ENCODE data around the gene MUC22. TPM values are rescaled to one million over a fixed set of nuclear protein-coding genes. Genes with fewer than 3 reads are reported as not detected.

Gene MUC22
- polyA plus RNA-seq, 3 donors, result not detected

DNA sequence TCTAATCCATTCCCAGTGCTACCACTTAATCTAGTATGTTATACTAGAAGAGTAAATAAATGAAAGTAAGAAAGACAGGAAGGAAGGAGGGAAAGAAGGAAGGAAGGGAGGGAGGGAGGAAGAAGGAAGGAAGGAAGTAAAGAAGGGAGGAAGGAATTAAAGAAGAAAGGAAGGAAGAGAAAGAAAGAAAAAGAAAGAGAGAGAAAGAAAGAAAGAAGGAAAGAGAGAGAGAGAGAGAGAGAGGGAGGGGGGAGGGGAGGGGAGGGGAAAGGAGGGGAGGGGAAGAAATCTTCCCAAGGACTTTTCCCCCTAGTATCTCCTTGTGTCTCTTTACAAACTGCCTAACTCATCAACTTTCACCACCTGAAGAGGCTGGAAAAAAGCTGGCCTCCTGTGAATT lies 47.6 kb upstream of the MUC22 start:
- H3K27ac Mint-ChIP-seq, result no peak overlapping the region

DNA sequence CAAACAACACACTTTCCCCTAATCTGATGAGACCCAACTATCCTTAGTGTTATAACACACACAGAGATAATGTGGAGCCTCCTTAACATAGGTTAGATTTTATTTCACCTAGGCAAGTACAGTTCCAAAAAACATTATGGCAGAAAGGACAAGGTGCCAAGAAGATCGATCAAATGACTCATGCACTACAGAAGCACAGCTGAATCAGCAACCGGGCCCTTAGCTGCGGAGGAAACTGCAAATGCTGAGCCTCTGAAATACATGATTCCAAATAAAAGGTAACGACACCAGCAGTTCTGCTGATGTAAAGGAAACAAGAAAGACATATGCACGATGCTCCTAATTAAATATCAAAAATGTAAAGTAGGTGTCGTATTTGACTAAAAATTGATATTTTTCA lies 46.6 kb upstream of the MUC22 start:
- no peak overlapping the region for H3K9ac ChIP-seq (ENCODE audit: insufficient read depth, low read length, poor library complexity, severe bottlenecking)
- peaks cover 0 to under 1% of the 10 kb centered on the region in 2 donors for H3K4me1 ChIP-seq (ENCODE audit: control insufficient read depth in 1 of 2, insufficient read depth in 2 of 2, low read length in 2 of 2)
- intact Hi-C loops (cut with micrococcal nuclease), result no loop called here
- no peaks in the 10 kb centered on the region for H3K36me3 Mint-ChIP-seq
- no peaks in the 10 kb centered on the region for H3K9me3 Mint-ChIP-seq
- H3K4me2 ChIP-seq (replicated peaks; ENCODE audit: extremely low read depth, low read length, poor library complexity, severe bottlenecking), result no peak overlapping the region
- H4K20me1 ChIP-seq (ENCODE audit: insufficient read depth, low read length), result no peaks in the 10 kb centered on the region
- H3K4me3 Mint-ChIP-seq, result no peak overlapping the region
- 92% methylated on average over 6 of the region's 6 CpGs for WGBS (ENCODE audit: insufficient coverage)
- H3K27ac Mint-ChIP-seq, result no peak overlapping the region
- TF ChIP-seq, protein P1, sequence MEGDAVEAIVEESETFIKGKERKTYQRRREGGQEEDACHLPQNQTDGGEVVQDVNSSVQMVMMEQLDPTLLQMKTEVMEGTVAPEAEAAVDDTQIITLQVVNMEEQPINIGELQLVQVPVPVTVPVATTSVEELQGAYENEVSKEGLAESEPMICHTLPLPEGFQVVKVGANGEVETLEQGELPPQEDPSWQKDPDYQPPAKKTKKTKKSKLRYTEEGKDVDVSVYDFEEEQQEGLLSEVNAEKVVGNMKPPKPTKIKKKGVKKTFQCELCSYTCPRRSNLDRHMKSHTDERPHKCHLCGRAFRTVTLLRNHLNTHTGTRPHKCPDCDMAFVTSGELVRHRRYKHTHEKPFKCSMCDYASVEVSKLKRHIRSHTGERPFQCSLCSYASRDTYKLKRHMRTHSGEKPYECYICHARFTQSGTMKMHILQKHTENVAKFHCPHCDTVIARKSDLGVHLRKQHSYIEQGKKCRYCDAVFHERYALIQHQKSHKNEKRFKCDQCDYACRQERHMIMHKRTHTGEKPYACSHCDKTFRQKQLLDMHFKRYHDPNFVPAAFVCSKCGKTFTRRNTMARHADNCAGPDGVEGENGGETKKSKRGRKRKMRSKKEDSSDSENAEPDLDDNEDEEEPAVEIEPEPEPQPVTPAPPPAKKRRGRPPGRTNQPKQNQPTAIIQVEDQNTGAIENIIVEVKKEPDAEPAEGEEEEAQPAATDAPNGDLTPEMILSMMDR (IDR thresholded peaks at IDR 0.05), result no peak
- H3K4me1 Mint-ChIP-seq, result no peaks in the 10 kb centered on the region
- no peak overlapping the region for H3K4me3 ChIP-seq (replicated peaks in 1 of 3; ENCODE audit: low read depth in 2 of 3, low read length in 3 of 3)
- no peaks in the 10 kb centered on the region for H3K79me2 ChIP-seq (ENCODE audit: insufficient read depth, low read length)
- H3K36me3 ChIP-seq (replicated peaks in 1 of 2; ENCODE audit: control insufficient read depth in 1 of 2, insufficient read depth in 2 of 2, low read length in 2 of 2), result no peaks in the 10 kb centered on the region
- H3K27ac ChIP-seq (ENCODE audit: low read depth in 1 of 2, low read length in 2 of 2), result no peak overlapping the region
- peaks cover 10 to 25% (median 13%) of the 10 kb centered on the region in 3 donors for H3K27me3 Mint-ChIP-seq (ENCODE audit: low read depth in 3 of 3)
- H3K9me3 ChIP-seq (replicated peaks in 1 of 2; ENCODE audit: control insufficient read depth in 1 of 2, insufficient read depth in 1 of 2, low read length in 2 of 2), result no peaks in the 10 kb centered on the region
- no peak for DNase-seq
- peaks cover 0 to 2% of the 10 kb centered on the region in 2 donors for H3K27me3 ChIP-seq (ENCODE audit: control insufficient read depth in 2 of 2, insufficient read depth in 2 of 2, low read length in 2 of 2)
- H2AFZ ChIP-seq (ENCODE audit: insufficient read depth, low read depth, low read length, poor library complexity, severe bottlenecking), result no peak overlapping the region

More for the DNA sequence above, 47.6 kb upstream of the MUC22 start:
- H3K4me2 ChIP-seq (replicated peaks; ENCODE audit: extremely low read depth, low read length, poor library complexity, severe bottlenecking), result no peak overlapping the region
- no peak overlapping the region for H3K27ac ChIP-seq (ENCODE audit: low read depth in 1 of 2, low read length in 2 of 2)
- intact Hi-C loops (cut with micrococcal nuclease), result no loop called here
- Mint-ChIP-seq H3K36me3 (no peaks in the 10 kb centered on the region), H3K27me3 (ENCODE audit: low read depth in 3 of 3) (peaks cover 17 to 34% (median 21%) of the 10 kb centered on the region in 3 donors), H3K4me1 (no peaks in the 10 kb centered on the region), H3K4me3 (no peak overlapping the region), H3K9me3 (no peaks in the 10 kb centered on the region)
- no peaks in the 10 kb centered on the region for H3K4me1 ChIP-seq (ENCODE audit: control insufficient read depth in 1 of 2, insufficient read depth in 2 of 2, low read length in 2 of 2)
- H3K27me3 ChIP-seq (ENCODE audit: control insufficient read depth in 2 of 2, insufficient read depth in 2 of 2, low read length in 2 of 2), result peaks cover 1 to 10% of the 10 kb centered on the region in 2 donors
- H3K36me3 ChIP-seq (replicated peaks in 1 of 2; ENCODE audit: control insufficient read depth in 1 of 2, insufficient read depth in 2 of 2, low read length in 2 of 2), result no peaks in the 10 kb centered on the region
- no peak overlapping the region for H3K4me3 ChIP-seq (replicated peaks in 1 of 3; ENCODE audit: low read depth in 2 of 3, low read length in 3 of 3)
- no peak overlapping the region for H3K9ac ChIP-seq (ENCODE audit: insufficient read depth, low read length, poor library complexity, severe bottlenecking)
- no peaks in the 10 kb centered on the region for H4K20me1 ChIP-seq (ENCODE audit: insufficient read depth, low read length)
- TF ChIP-seq, protein P1 (IDR thresholded peaks at IDR 0.05), result no peak
- no peaks in the 10 kb centered on the region for H3K79me2 ChIP-seq (ENCODE audit: insufficient read depth, low read length)
- no peaks in the 10 kb centered on the region for H3K9me3 ChIP-seq (replicated peaks in 1 of 2; ENCODE audit: control insufficient read depth in 1 of 2, insufficient read depth in 1 of 2, low read length in 2 of 2)
- DNase-seq, result no peak
- H2AFZ ChIP-seq (ENCODE audit: insufficient read depth, low read depth, low read length, poor library complexity, severe bottlenecking), result no peak overlapping the region

Measured in CD14-positive monocyte (primary cell).